ENCODE results near the gene TXNDC17. TPM values are rescaled to one million over a fixed set of nuclear protein-coding genes. Genes with fewer than 3 reads are reported as not detected.

The TXNDC17 gene
- total and polyA plus RNA-seq, 2 of the 13 experiments (the other 11 are each of a cell fraction or from before 2014, with no cell fraction given) = 188 to 266 TPM

DNA sequence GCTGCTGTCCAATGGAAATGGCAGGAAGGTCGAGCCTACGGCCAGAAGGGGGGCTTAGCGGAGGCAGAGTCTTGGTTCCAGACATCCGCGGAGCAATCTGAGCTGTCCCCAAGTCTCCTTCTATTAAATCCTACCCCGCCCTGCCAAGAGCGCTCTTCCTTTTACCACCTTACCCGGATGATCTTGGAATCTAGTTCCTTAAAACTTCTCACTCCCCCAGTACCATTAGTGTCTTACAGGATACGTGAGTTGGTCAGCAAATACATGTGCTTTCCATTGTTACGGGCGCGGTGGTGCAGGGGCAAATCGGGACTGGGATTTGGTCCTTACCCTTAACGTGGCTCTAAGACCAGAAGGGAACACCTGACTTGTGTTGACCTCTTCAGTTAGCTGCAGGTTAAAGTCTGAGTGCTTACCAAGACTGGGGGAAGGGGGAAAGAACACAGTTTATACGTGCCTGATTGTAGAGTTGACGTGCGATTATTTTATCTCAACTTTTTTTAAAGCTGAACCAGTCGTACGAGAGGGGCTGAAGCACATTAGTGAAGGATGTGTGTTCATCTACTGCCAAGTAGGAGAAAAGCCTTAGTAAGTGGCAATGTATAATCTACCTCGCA lies 495 bp downstream of the TXNDC17 start (continued):
- TF ChIP-seq SIN3A (IDR thresholded peaks at IDR 0.05; ENCODE audit: borderline replicate concordance, low read depth, low read length) = no peak
- TF ChIP-seq, protein P1, sequence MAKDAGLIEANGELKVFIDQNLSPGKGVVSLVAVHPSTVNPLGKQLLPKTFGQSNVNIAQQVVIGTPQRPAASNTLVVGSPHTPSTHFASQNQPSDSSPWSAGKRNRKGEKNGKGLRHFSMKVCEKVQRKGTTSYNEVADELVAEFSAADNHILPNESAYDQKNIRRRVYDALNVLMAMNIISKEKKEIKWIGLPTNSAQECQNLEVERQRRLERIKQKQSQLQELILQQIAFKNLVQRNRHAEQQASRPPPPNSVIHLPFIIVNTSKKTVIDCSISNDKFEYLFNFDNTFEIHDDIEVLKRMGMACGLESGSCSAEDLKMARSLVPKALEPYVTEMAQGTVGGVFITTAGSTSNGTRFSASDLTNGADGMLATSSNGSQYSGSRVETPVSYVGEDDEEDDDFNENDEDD (CRISPR knock-in tag; IDR thresholded peaks at IDR 0.05; ENCODE audit: borderline replicate concordance) = no peak
- TF ChIP-seq ZNF430 (CRISPR knock-in tag; IDR thresholded peaks at IDR 0.05) = peak; percentile 38; the same call in 1 of the 2 replicates

DNA sequence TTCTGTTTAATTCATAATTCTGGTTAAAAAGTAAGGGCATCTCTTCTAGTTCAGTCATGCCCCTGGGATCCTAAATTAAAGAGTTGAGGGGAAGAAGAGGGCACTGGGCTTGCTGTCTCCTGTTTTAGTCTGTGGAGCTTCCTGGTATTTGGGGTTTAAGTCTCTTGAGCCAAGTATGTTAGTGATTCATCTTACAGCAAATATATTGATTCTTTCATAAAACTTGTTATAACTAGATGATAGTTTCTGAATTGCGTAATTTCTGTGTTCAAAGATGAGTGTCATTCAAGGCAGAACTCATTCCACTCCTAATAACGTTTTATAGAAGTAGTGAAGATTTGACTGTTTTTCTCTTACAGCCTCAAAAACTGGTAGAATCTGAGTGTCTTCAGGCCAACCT lies 1.7 kb downstream of the TXNDC17 start:
- Histone ChIP-seq H3K27me3 (ENCODE audit: control insufficient read depth in 1 of 2, insufficient read depth in 2 of 2, low read length in 2 of 2) (no peaks in the 10 kb centered on the region), H3K4me2 (ENCODE audit: low read depth, low read length) (peak overlapping the region; percentile 93), H3K9ac (ENCODE audit: insufficient read depth, low read depth, low read length) (no peak overlapping the region), H3K9me3 (ENCODE audit: low read length) (no peaks in the 10 kb centered on the region), H3K4me1 (ENCODE audit: insufficient read depth, low read length) (peaks cover 24% of the 10 kb centered on the region), H3K27ac (ENCODE audit: extremely low read length, insufficient read depth, low read length) (no peak overlapping the region), H3K36me3 (replicated peaks in 1 of 2; ENCODE audit: control insufficient read depth in 1 of 2, insufficient read depth in 2 of 2, low read length in 2 of 2) (peaks cover 1 to 8% of the 10 kb centered on the region in 2 experiments; a peak in 3 of 5 replicates), H3K79me2 (ENCODE audit: insufficient read depth, low read length) (peaks cover 37% of the 10 kb centered on the region), H4K20me1 (ENCODE audit: insufficient read depth, low read length) (no peaks in the 10 kb centered on the region), H3K4me3 (replicated peaks in 1 of 3; ENCODE audit: insufficient read depth in 1 of 3, low read depth in 2 of 3, low read length in 3 of 3) (0 out of 6 replicates have a peak overlapping the region, but pooled peaks of 1 of the 3 experiments have one; percentile 77), H2AFZ (ENCODE audit: low read length) (no peak overlapping the region)
- WGBS (ENCODE audit: low lambda C conversion rate) = 79% methylated on average over 2 of the region's 2 CpGs
- BruUV-seq (replicated peaks) = no TSS peak
- FAIRE-seq (no peak), ATAC-seq (no peak), DNase-seq (ENCODE audit: low spot score) (no peak)
- in situ Hi-C loops (cut with HindIII; ENCODE audit: extremely low pct_ligation_motif_present, low pct_unique_long_range_greater_than_20kb) (loop anchor here (5.0 kb wide), 1 partner anchor 170 kb away; no protein-coding TSS in a partner anchor), intact Hi-C loops (cut with micrococcal nuclease; ENCODE audit: unreplicated experiment) (no loop called here)
- ChIA-PET POLR2A (interaction anchor here (1.7 kb wide), 1 partner anchor 9 kb away, joined by 8 read pairs; the partner anchor contains the start of genes C17orf100 and MED31), CTCF (ENCODE audit: low intra/inter-chr PET ratio, low total read pairs) (no interaction called here)
- TF ChIP-seq CEBPG (CRISPR knock-in tag; IDR thresholded peaks at IDR 0.05) (peak; percentile 46; the same call in 1 of the 2 replicates), CEBPB (IDR thresholded peaks at IDR 0.05; ENCODE audit: borderline replicate concordance, low read depth, low read length) (peak; percentile 82), CCDC6 (CRISPR knock-in tag; IDR thresholded peaks at IDR 0.05) (no peak), NFKBIZ (CRISPR knock-in tag; IDR thresholded peaks at IDR 0.05) (no peak)
- TF ChIP-seq, protein P2, sequence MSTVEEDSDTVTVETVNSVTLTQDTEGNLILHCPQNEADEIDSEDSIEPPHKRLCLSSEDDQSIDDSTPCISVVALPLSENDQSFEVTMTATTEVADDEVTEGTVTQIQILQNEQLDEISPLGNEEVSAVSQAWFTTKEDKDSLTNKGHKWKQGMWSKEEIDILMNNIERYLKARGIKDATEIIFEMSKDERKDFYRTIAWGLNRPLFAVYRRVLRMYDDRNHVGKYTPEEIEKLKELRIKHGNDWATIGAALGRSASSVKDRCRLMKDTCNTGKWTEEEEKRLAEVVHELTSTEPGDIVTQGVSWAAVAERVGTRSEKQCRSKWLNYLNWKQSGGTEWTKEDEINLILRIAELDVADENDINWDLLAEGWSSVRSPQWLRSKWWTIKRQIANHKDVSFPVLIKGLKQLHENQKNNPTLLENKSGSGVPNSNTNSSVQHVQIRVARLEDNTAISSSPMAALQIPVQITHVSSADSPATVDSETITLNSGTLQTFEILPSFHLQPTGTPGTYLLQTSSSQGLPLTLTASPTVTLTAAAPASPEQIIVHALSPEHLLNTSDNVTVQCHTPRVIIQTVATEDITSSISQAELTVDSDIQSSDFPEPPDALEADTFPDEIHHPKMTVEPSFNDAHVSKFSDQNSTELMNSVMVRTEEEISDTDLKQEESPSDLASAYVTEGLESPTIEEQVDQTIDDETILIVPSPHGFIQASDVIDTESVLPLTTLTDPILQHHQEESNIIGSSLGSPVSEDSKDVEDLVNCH (CRISPR knock-in tag; IDR thresholded peaks at IDR 0.05) = no peak

All from HepG2 (cell line).